ENCODE measurements around the gene ST8SIA6. TPM values are rescaled to one million over a fixed set of nuclear protein-coding genes. Genes with fewer than 3 reads are reported as not detected.
A peak's percentile ranks its signal among the peaks of the same experiment; 100 is the strongest.

The ST8SIA6 gene
- total and polyA plus RNA-seq, 8 donors: 3.3 to 13.3 (median 8.8) TPM

DNA sequence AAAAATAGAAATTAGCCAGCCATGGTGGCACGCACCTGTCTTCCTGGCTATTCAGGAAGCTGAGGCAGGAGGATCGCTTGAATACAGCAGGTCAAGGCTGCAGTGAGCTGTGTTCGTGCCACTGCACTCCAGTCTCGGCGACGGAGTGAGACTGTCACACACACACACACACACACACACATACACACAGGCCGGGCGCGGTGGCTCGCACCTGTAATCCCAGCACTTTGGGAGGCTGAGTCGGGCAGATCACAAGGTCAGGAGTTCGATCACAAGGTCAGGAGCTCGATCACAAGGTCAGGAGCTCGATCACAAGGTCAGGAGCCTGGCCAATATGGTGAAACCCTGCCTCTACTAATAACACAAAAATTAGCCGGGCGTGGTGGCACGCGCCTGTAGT, 68.4 kb downstream of the ST8SIA6 start:
- Histone ChIP-seq H3K4me3 (no peak overlapping the region), H3K36me3 (no peaks in the 10 kb centered on the region), H3K9me3 (no peaks in the 10 kb centered on the region), H3K4me1 (no peaks in the 10 kb centered on the region), H3K27me3 (no peaks in the 10 kb centered on the region), H3K27ac (no peak overlapping the region)
- intact Hi-C loops (cut with DNase I): no loop called here
- ATAC-seq (no peak), DNase-seq (no peak)
- TF ChIP-seq, protein P1, sequence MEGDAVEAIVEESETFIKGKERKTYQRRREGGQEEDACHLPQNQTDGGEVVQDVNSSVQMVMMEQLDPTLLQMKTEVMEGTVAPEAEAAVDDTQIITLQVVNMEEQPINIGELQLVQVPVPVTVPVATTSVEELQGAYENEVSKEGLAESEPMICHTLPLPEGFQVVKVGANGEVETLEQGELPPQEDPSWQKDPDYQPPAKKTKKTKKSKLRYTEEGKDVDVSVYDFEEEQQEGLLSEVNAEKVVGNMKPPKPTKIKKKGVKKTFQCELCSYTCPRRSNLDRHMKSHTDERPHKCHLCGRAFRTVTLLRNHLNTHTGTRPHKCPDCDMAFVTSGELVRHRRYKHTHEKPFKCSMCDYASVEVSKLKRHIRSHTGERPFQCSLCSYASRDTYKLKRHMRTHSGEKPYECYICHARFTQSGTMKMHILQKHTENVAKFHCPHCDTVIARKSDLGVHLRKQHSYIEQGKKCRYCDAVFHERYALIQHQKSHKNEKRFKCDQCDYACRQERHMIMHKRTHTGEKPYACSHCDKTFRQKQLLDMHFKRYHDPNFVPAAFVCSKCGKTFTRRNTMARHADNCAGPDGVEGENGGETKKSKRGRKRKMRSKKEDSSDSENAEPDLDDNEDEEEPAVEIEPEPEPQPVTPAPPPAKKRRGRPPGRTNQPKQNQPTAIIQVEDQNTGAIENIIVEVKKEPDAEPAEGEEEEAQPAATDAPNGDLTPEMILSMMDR (IDR thresholded peaks at IDR 0.05): no peak

DNA sequence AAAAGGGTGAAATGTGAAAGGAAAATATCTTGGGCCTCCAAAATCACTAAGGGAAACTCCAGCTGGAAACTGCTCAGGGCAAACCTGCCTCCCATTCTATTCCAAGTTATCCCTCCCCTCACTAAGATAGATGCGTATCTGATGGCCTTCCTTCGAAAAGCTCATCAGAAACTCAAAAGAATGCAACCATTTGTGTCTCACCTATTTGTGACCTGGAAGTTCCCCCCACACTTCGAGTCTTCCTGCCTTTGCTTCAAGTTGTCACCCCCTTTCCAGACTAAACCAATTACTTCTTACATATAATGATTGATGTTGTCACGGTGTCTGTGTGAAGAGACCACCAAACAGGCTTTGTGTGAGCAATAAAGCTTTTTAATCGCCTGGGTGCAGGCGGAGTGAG, 69.3 kb downstream of the ST8SIA6 start:
- no peak for ATAC-seq
- DNase-seq: no peak
- Histone ChIP-seq H3K4me1 (no peaks in the 10 kb centered on the region), H3K36me3 (no peaks in the 10 kb centered on the region), H3K27me3 (no peaks in the 10 kb centered on the region), H3K27ac (no peak overlapping the region), H3K9me3 (no peaks in the 10 kb centered on the region), H3K4me3 (no peak overlapping the region)
- intact Hi-C loops (cut with DNase I): no loop called here
- TF ChIP-seq, protein P1 (IDR thresholded peaks at IDR 0.05): no peak

DNA sequence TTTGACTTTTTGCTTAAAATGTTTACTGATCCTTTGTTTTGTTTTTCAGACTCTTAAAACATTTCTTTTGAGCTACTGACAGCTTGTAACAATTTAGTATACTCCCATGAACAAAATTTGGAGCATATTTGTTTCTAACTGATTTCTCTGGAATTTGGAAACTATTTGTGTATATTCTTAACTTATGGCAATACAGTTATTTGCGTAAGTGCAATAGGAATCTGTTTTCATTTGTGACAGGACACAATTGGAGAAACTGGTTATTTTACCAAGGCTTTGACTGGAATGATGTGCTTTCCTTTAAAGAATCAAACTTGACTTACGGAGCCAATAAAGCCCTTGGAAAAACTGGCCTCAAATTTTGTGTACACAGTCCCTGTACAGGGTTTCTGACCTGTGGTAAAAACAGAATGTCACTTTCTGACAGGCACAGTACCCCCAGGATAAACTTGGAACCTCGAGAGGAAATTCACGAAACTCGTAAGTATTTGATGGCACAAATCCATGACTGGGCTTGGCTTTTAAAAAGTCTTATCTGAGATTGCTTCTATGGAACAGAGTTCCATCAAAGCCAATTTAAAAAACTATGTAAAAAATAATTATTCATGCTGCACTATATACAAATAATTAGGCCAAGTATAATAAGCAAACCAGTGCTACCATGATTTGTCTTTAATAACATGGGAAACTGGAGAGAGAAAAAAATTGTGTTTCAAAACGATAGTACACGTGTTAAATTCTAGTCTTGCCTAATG, 70.4 kb downstream of the ST8SIA6 start:
- H3K9me3 ChIP-seq: no peaks in the 10 kb centered on the region
- TF ChIP-seq, protein P1 (IDR thresholded peaks at IDR 0.05): no peak
- no peak overlapping the region for H3K27ac ChIP-seq
- H3K4me3 ChIP-seq: no peak overlapping the region
- intact Hi-C loops (cut with DNase I): no loop called here
- no peaks in the 10 kb centered on the region for H3K36me3 ChIP-seq
- no peaks in the 10 kb centered on the region for H3K27me3 ChIP-seq
- H3K4me1 ChIP-seq: no peaks in the 10 kb centered on the region
- ATAC-seq: no peak
- DNase-seq: peak in 2 of 4 donors; percentile 69 to 73

DNA sequence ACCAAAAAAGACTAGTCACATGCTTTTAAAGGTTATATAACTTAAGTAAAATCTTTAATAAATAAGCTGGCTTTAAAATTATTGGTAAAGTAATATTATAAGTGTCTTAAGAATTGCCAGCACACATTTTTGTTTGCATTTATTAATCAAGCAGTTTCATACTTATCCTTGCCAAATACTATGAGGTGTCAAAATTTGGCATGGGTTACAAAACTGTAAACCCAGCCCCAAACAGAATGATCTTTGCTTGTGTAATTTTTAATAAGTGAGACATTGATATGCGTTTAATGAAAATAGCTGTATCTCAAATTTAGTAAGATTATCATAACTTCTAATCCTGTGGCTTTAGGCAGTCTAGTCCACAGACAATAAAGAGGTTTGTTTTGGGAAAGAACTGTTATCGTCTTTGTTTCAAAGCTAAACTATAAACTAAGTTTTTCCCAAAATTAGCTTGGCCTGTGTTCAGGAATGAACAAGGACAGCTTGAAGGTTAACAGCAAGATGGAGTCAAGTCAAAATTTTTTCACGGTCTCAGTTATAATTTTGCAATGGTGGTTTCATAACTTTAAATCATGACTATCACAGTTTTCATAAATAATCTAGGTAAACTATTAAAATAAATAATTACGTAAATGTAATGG, 72.8 kb downstream of the ST8SIA6 start:
- Histone ChIP-seq H3K9me3 (peaks cover 0 to 2% of the 10 kb centered on the region in 2 donors), H3K27ac (no peak overlapping the region), H3K4me1 (no peaks in the 10 kb centered on the region), H3K4me3 (no peak overlapping the region), H3K36me3 (no peaks in the 10 kb centered on the region), H3K27me3 (no peaks in the 10 kb centered on the region)
- intact Hi-C loops (cut with DNase I): no loop called here
- ATAC-seq (no peak), DNase-seq (no peak)
- TF ChIP-seq, protein P1 (IDR thresholded peaks at IDR 0.05): no peak

DNA sequence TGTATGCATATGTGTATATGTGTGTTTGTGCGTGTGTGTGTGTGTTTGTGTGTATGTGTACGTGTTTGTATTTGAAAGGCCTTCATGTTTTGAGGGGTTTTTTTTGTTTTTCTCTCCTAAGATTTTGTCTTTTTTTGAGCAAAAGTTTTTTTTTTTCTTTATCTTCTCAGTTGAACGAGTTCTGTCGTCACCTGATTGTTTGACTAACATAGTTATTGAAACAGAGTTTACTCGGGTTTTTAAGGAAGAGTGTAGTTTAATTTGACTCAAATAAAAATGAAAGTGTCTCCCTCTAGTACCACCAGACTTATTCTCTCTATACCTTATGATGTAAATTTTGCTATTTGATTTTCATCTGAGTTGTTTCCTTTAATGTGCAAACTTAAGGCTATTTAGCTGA, 73.5 kb downstream of the ST8SIA6 start:
- Histone ChIP-seq H3K9me3 (peaks cover 0 to 2% of the 10 kb centered on the region in 2 donors), H3K4me1 (no peaks in the 10 kb centered on the region), H3K4me3 (no peak overlapping the region), H3K36me3 (no peaks in the 10 kb centered on the region), H3K27me3 (no peaks in the 10 kb centered on the region), H3K27ac (no peak overlapping the region)
- ATAC-seq (no peak), DNase-seq (no peak)
- TF ChIP-seq, protein P1 (IDR thresholded peaks at IDR 0.05): no peak
- intact Hi-C loops (cut with DNase I): no loop called here

Measured in left lung (tissue), 10 donors.